EL (cell line): ENCODE results near the gene THSD7B.
"Not testable (repeated sequence)": the region's sequence is repeated elsewhere in the genome, so short reads cannot be mapped to it uniquely, and the experiment has no call there.

Experiments
- DNase-seq: peaks from one replicate; pipeline ENCODE4 v3.0.0-alpha.2; 2016

Gene THSD7B

DNA sequence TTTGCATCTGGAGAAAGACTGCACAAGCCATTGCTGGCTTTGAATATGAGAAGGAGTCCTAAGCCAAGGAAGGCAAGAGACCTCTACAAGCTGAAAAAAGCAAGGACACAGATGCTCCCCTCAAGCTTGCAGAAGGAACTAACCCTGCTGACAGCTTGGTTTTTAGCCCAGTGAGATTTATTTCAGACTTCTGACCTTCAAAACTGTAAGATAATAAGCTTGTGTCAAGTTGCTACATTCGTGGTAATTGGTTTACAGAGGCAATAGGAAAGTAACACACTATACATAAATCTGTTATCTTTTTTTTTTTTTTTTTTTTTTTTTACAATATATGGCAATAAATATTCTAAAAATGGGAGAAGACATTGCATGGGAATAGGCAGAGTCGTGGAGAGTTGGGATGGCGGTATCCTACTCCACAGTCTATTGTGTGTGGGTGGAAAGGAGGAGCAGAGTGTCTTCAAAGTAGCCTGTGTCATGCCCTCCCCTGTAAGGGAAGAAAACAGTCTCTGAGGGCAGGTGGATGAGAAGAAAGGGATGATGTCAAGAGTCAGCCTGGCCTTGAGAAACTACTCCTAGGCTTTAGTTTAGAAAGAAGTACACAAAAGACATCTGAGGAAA, 196.9 kb downstream of the THSD7B start:
- DNase-seq: no peak

DNA sequence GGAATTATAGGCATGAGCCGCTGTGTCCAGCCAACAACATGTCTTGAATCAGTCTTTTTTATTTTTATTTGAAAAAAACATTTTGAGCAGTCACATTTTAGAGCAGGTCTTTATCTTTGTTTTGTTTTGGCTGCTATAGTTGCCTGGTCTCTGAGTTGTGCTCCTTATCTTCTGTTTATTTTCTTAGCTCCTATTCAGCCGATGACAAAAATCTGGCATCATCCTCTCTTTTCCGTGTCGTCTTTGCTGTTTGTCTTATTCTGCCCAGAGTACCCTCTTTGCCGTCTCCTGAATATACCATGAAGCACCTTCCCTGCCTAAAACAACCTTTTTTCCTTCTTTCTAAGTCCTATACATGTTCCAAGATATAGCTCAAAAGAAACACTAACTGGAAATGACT, 201.1 kb downstream of the THSD7B start:
- no peak for DNase-seq

DNA sequence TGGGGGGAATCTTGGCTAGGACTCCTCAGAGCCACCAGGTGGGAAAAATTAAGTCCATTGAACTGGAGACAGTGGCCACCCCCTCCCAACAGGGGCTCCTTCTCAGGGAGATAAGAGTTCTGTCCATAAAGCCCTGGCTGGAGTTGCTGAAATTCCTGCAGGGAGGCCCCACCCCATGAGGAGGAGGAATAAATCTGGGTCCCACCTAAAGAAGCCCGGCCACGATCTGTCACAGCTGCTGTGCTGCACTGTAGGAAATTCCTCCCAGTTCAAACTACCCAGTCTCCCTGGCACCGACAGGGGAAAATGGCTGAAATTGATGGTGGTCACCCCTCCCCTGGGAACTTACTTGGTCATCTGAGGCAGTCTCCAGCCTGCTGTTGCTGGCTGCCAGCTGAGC, 215.0 kb downstream of the THSD7B start:
- no peak for DNase-seq

DNA sequence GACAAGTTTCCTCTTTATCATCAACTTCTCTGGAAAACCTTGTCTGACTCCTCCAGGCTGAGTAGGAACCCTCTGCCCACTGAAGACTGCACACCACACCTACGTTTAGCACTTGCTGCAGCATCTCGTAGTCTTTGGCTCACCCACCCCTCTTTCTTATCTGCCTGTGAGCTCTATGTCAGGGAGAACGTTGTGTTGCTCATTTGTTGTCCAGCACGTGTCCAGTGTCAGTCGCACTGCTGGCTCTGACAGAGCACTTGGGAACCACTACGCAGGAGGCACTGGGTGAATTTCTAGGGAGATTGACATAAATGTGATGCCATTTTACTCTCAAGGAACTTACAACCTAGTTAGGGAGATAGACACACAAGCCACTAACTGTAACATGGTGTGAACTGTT, 216.3 kb downstream of the THSD7B start:
- not testable (repeated sequence) for DNase-seq

DNA sequence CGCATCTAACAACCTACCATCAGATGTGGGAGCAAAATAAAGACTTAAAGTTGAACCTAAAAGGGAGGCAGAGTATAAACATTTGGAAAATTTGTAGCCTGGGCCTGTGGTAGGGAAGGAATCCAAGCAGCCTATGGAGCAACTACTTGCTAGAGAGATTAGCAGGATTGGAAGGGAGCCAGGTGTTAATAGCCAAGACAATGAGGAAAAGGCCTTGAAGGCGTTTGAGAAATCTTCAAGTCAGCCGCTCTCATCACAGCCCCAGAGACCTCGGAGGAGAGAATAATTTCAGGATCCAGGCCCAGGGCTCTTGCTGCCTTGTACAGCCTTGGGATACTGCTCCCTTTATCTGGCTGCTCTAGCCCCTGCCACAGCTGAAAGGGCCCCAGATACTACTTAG, 219.7 kb downstream of the THSD7B start:
- peak; percentile 14 for DNase-seq

DNA sequence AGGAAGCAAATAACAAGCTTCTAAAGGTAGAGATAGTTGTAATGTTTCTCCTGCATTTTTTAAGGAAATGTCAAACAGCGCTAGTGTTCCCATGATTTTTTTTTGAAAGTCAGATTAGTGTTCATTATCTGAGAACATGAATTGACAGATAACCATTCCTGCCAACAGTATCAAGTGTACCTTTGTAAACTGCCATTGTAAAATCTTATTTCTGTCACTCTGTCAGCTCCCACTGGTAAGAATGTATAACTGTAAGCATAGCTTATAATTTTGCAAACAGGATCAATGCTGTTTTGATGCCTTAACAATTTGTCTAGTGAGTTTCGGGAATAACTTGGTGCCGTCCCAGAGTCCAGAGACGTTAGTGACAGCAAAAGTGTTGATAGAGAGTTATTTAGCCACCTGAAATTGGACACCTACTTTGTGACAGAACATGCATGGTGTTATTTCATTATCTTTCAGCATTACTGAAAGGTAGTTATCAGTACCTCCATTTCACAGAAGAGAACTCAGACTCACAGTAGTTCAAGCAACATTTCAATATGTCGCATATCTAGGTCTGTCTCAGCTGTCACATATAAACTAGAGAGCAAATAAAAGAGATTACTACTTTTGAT, 221.4 kb downstream of the THSD7B start:
- no peak for DNase-seq

DNA sequence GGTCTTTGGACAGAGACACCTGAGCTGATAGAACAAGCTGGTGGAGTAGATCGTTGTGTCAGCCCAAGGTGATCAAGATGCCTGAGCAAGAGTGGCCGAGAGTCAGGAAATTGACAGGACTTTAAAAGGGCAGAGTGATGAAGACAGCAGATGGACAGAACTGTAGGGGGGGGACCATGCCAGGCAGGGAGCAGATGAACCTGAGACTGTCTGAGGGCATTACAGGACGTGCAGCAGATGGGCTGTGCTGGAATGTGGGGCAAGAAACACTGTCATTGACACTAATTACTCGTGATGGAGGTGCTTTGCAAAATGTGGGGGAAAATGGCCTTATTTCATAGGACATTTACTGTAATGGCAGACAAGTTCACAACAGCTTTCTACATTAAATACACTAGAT, 225.0 kb downstream of the THSD7B start:
- no peak for DNase-seq

DNA sequence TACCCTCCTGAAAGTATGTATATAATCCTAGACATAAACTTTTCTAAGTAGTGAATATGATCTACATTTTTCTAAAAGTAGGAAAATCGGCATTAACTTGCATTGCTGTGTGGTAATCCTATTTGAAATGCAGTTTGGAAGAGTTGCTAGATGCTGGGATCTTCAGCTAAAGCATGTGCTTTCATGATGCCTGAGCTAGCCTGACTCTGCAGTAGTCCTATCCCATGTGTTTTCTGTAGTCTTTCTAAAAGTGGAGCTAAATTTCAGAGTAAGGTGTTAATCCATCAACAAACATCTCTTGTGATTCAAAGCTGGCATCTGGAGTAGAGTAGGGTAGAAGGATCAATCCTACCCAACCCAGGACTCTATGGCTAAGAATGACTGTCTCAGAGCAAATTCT, 229.4 kb downstream of the THSD7B start:
- no peak for DNase-seq

DNA sequence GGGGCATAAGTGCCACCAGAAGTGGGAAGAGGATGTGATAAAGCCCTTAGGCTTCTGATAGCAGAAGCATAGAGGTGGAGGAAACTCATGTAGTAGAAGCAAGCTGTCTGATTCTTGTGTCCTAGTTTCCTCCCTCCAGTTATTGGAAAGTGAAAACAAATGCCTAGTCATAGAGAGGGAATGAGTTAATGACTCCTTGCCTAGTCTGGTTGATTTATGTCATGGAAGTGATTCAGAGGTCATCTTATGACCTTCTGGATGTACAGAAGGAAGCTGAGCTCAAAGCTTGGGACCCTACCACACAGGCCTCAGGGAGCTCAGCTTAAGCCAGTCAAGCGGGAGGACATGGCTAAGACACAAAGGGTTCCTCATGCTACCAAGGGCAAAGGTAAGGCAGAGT, 232.2 kb downstream of the THSD7B start:
- peak; percentile 60 for DNase-seq

DNA sequence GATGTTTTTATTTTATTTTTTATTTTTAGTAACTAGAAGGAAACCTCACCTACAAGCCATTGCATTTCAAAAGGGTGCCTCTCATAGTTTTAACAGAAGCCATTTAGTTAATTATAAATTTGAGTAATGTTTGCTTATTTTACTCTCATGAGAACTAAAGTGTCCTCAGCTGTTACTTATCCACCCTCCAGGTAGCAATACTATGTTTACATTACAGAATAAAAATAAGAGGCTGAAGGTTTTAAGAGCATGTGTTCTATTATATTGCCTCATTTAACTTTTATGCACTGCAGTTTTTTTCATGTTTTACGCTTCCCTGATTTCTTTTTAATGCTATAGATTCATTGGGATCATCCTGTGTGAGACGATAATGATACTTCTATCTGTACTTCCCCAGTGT, 235.5 kb downstream of the THSD7B start:
- DNase-seq: no peak

DNA sequence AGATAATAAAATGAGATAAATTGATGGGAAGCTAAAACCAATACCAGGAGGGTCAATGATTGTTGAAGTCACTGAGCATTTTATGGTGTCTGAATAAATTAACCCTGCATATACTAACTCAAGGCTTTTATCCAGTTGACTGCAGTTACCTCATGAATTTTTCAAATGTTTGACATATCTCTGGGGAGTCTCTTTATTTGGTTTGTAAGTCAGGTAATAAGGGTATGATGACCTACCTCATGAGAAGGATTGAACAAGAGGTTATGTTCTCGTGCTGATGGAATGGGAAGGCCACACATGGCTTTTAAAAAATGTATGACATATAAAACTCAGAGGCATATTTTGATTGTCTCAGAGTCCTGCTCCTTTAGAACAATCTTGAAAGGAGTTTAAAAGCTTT, 237.6 kb downstream of the THSD7B start:
- DNase-seq: no peak

DNA sequence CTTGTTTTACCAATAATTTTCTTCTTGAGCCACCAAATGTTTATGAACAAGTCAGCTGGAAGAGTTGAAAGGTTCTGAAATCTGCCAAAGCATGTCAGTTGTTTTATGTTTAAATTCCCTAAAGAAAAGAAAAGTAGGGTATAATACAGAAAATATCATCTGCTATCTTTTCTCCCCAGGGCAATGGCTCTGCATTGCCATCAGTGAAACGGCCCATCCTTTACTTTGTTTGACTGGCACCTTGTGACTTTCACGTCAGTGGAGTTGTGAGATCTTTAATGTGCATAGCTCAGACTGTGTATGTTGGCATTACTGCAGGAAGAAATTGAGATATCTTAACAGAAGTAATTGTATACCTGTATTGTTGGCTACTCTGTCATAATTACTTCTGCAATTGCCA, 239.9 kb downstream of the THSD7B start:
- DNase-seq: no peak

DNA sequence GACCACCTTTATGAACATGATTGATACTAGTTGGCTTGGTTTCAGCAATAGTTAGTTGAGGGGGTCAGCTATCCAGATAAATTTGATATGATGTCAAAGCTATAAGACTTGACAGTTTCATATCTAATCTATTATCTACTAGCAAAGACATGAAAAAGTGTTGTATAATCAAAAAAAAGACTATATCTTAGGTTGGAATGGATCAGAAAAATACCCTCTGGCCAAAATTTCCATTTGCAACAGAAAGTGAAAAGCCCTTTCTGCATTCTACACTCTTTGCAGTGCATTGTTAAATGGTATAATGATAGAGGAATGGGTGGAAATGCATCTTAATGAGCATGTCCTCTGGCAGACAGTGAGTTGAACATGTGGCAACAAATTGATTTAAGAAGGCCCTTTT, 242.6 kb downstream of the THSD7B start:
- DNase-seq: no peak

DNA sequence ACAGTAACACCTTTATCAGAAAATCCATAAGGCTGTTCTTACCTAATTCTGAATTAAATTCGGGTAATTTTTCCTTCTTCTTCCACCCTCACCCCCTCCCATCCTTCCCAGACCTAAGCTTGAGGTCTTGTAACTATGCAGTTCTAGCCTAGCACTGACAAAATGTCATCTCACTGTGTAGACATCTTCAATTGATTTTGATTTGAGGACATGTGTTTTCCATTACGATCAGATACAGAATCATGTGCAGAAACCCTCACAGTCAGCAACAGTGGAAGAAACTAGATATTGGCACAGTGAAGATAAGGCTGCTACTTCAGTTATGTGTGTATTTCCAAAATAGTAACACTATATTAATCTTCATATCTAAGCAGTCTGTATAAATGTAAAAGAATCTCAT, 244.6 kb downstream of the THSD7B start:
- DNase-seq: no peak

DNA sequence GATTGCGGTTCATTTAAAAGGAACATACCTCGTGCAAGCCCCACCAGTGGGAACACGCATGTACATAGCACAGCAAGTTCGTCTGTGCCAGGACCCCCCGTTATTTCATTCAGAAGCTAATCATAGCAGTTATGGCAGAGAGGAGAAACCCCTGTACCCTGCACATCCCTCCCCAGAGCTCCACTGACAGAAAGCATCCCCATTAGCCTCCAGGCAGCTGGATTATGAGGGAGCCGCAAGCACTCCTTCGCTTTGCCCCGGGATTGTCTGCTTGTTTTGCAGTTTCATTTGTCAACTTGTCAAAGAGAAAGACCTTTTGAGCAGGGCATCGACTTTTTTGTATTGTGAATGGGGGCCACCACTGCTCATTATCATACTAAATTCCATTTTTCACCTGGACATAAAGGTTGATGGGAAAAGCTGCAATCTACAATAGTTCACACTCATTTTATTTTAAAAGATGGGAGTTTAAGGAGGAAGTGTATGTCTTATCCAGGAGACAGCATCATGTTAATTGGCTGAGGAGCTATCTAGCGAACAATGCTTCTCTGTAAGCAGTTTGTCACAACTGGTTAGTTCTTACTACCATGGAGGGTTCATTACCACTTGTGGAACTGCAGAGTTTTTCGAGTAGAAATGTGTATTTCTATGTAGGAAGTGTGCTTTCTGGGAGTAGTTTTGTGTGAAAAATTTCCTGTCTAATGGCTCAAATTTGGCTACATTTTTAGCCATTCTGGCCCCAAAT, 255.3 kb downstream of the THSD7B start:
- no peak for DNase-seq

DNA sequence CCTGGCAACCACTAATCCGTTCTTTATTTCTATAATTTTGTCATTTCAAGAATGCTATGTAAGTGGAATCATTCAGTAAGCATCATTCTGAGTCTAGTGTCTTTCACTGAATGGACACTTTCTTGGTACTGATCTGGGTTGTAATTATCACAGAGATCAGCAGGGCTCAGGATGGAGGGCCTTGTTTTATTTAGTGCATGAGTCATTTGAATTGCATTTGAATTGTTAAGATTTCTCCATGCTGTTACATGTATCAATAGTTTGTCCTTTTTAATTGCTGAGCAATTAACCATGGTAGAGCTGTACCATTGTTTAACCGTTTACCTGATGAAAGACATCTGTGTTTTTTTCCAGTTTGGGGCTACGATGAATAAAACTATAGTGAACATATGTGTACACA, 256.4 kb downstream of the THSD7B start:
- DNase-seq: peak; percentile 3

DNA sequence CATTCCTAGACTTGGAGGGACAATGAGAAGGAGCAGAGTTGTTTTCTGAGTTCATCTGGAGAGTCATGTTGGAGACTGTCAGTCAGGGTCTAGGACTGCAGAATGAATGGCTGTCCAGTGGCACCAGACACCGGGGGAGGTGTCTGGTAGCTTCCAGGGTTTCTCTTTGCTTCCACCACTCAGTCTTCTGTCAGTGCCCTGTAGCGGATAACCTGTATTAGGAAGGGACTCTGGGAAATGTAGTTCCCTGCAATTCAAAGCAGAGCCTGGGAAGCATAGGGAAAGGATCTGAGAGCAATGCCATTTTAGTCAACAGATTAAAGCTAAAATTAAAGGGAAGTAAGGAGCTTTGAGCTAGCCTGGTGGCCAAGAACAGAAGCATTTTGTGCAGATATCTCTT, 257.9 kb downstream of the THSD7B start:
- no peak for DNase-seq

DNA sequence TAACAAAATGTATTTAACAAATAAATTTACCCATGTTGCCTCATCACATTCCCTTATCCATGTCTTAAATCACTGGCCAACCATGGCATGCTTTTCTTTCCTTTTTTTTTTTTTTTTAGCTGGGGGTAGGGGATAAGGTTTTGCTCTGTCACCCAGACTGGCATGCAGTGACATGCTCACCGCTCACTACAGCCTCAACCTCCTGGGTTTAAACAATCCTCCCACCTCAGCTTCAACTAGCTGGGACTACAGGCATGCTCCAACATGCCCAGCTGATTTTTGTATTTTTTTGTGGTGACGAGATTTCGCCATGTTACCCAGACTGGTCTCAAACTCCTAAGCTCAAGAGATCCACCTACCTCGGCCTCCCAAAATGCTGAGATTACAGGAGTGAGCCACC, 266.4 kb downstream of the THSD7B start:
- no peak for DNase-seq

DNA sequence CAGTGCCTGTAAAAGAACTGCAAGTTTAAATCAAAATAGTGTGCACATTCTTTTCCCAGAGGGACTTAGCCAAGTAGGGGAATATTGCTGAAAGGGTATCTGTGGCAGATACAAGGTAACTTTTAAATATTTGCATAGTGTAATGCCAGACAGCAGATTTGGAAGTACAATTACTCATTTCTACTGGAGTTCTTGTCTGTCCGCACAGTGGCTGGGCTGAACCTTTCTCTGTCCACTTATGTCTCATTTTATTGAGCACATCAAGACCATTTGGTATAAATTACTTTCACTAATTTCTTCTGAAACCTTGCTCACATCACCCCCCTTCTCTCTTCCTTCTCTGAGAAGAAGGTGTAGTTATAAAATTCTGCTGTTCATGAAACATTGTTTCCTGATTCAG, 271.3 kb downstream of the THSD7B start:
- no peak for DNase-seq

DNA sequence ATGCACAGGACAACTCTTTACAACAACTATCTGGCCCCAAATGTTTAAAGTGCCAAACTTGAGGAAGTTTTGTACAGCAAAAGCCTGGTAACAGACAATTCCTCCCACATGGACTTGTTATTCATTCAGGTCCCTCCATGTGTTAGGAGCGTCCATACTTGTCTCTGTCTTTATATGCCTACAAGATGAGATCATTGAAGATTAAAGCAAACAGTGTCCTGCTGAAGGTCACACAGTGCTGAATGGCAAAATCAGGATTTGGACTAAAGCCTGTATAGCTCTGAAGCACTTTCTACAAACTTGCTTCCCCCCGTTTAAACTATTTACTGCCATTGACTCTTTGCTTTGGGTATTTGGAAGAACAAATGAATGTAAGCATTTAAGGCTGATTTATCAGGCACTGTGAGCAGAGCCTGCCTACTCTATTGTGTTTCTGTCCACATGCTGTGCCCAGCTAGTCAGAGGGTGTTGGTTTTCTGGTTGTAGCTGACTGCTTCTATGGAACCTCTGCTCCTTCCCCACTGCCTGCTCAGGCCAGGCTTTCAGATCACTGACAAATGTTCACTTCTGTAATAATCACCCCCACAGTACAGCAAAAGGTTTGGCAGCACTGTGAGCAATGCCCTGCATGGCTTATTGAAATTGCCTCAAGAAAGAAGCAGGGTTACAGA, 274.3 kb downstream of the THSD7B start:
- DNase-seq: no peak

DNA sequence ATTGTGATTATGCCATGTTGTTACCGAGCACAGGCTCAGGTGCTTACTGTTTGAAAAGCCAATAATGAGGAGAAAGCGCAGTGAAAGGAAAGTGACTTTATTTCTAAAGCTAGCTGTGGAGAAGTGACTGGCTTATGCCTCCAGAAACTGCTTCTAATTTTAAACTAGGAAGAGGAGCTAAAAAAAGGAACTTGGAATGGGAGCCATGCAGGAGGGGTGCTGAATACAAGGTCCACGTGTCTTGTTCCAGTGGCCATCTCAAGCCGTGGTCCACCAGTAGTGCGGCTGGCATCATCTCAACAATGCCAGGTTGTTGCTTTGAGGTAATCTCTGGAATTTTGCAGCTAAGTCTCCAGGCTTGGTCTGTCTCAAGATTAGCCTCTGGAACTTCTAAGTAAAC, 282.0 kb downstream of the THSD7B start:
- no peak for DNase-seq

DNA sequence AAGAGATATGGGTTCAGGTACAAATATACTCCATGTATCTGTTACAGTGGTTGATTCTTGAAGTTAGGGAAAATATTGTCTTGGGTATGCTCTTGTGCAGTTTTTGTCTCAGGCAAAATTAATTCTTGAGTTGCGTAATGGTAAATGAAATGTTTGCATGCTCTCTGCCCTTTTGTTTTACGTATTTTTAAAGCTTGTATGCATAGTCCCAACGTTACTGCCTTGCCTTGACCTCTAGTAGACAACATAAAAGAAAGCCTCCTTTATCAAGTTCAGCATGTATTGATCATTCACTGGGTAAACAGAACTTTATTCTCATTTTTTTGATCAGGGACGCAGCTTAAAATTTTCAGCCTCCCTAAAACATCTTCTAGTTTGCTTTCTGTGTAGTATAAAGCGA, 283.1 kb downstream of the THSD7B start:
- no peak for DNase-seq

DNA sequence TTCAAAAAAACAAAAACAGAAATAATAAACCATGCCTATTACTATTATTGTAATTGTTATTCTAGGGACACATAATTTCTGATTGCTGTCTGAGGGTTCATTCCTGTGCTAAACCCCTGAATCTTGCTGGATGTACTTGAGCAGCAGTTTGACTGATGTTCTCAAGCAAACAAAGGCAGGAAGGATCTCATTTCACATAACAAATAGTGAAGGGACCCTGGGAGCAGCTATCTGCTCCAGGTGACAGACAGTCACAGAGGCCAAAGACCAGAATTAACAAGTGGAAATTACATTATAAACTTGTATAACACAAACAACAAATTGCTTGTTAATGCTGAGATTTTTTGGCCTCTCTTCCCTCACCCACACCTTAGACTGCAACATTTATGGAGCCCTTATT, 284.2 kb downstream of the THSD7B start:
- DNase-seq: no peak

DNA sequence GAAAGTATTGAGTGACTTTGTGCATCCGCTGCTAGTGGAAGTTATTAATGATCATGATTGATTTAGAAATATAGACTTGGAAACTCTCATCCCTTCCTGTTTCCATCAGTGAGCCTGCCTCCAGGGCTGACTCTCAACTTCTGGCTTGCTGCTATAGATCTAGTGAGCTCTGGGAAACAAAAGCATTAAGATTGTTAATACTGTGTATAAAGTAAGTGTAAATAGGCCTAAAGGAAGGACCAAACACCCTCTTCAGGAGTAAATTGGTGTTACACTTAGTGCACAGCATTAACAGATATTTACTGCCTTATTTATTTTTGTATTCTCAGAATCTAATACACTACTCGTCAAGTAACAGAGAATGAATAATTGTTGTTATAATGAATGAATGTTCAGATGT, 285.6 kb downstream of the THSD7B start:
- peak; percentile 1 for DNase-seq
